ENCODE results near the gene ACKR1.

- TF ChIP-seq CHD2 (IDR thresholded peaks at IDR 0.05; ENCODE audit: low read depth, low read length) (no peak), ETV6 (CRISPR knock-in tag; conservative IDR thresholded peaks at IDR 0.05) (no peak)
These were observed 19.6 kb upstream of the ACKR1 start for GRCh38 chr1:159185121-159185520.

Data from HepG2 (cell line).